ENCODE results near the gene LENG1. TPM values are rescaled to one million over a fixed set of nuclear protein-coding genes. Genes with fewer than 3 reads are reported as not detected.

LENG1 gene
- total RNA-seq, 1 experiment from 2014 or later: 10.8 TPM

DNA sequence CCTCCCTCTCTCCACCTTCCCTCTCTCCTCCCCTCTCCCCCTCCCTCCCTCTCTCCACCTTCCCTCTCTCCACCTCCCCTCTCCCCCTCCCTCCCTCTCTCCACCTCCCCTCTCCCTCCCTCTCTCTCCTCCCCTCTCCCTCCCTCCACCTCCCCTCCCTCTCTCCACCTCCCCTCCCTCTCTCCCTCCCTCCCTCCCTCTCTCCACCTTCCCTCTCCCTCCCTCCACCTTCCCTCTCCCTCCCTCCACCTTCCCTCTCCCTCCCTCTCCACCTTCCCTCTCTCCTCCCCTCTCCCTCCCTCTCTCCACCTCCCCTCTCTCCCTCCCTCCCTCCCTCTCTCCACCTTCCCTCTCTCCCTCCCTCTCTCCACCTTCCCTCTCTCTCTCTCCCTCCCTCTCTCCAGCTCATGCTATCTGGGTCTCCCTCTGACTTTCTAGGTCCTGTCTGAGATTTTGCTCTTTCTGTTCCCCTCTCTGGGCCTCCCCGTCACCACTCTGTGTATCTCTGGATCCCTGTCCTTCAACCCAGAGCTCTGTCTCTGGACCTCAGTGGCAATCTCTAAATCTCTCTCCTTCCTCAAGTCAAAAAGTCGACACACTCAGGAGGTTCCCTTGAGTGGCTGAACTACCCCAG, 25.4 kb downstream of the LENG1 start:
- in situ Hi-C loops (cut with HindIII; ENCODE audit: low pct_unique_long_range_greater_than_20kb, low sequenced_read_pairs): no loop called here

GRCh38 chr19:54133312-54133956, 26.1 kb downstream of the LENG1 start:
- in situ Hi-C loops (cut with HindIII; ENCODE audit: low pct_unique_long_range_greater_than_20kb, low sequenced_read_pairs): no loop called here

More for the DNA sequence above, 25.4 kb downstream of the LENG1 start:
- DNase-seq (ENCODE audit: low read depth, low spot score): no peak

GRCh38 chr19:54129617-54129996, 29.9 kb downstream of the LENG1 start:
- in situ Hi-C loops (cut with HindIII; ENCODE audit: low pct_unique_long_range_greater_than_20kb, low sequenced_read_pairs): no loop called here
- no peak for DNase-seq (ENCODE audit: low read depth, low spot score)

More at GRCh38 chr19:54133312-54133956, 26.1 kb downstream of the LENG1 start:
- peak; percentile 23 for DNase-seq (ENCODE audit: low read depth, low spot score)

GRCh38 chr19:54128796-54129616, 30.5 kb downstream of the LENG1 start:
- DNase-seq (ENCODE audit: low read depth, low spot score): no peak
- in situ Hi-C loops (cut with HindIII; ENCODE audit: low pct_unique_long_range_greater_than_20kb, low sequenced_read_pairs): no loop called here

DNA sequence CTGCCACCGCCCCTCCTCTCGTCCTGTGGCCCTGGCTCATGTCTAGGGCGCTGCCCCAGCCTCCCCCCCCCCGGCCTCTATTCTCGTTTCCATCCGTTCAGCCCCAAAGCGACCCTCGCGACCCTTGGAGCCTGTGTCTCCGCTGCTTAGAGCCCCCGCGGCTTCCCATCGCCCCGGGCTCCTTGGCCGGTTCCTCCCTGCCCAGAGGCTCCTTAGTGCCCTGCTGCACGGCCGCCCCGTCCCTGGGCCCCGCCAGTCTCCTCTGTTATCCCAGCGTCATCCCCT, 31.1 kb downstream of the LENG1 start:
- DNase-seq (ENCODE audit: low read depth, low spot score): no peak
- in situ Hi-C loops (cut with HindIII; ENCODE audit: low pct_unique_long_range_greater_than_20kb, low sequenced_read_pairs): no loop called here

- no peak for DNase-seq (ENCODE audit: low read depth, low spot score)
- in situ Hi-C loops (cut with HindIII; ENCODE audit: low pct_unique_long_range_greater_than_20kb, low sequenced_read_pairs): no loop called here
Observed at GRCh38 chr19:54127688-54128440, 31.7 kb downstream of the LENG1 start.

GRCh38 chr19:54125713-54126112, 33.8 kb downstream of the LENG1 start:
- DNase-seq (ENCODE audit: low read depth, low spot score): no peak
- in situ Hi-C loops (cut with HindIII; ENCODE audit: low pct_unique_long_range_greater_than_20kb, low sequenced_read_pairs): no loop called here

DNA sequence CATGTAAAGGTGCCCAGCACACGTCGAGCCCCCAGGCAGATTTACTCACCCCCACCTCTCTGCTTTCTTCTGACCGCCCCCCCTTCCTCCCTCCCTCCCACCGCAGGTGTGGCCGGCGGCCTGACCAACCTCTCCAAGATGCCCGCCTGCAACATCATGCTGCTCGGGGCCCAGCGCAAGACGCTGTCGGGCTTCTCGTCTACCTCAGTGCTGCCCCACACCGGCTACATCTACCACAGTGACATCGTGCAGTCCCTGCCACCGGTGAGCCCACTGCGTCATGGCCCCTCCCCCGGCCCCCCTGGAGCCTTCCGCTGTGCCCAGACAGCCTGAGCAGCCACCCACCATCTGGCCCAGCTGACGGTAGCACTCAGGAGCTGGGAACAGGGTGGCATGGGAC, 35.1 kb downstream of the LENG1 start:
- in situ Hi-C loops (cut with HindIII; ENCODE audit: low pct_unique_long_range_greater_than_20kb, low sequenced_read_pairs): no loop called here
- no peak for DNase-seq (ENCODE audit: low read depth, low spot score)

DNA sequence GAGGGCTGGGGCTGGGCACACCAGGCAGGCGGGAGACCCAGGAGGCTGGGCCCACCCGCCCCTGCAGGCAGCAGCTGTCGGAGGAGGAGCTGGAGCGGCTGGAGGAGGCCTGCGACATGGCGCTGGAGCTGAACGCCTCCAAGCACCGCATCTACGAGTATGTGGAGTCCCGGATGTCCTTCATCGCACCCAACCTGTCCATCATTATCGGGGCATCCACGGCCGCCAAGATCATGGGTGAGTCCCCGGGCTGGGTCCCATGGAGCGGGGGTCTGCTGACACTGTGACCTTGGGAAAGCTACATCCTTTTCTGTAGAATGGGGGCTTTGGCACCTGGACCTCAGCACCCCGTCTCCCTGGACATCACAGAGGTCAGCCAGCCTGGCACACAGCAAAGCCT, 35.8 kb downstream of the LENG1 start:
- in situ Hi-C loops (cut with HindIII; ENCODE audit: low pct_unique_long_range_greater_than_20kb, low sequenced_read_pairs): no loop called here
- DNase-seq (ENCODE audit: low read depth, low spot score): no peak

- in situ Hi-C loops (cut with HindIII; ENCODE audit: low pct_unique_long_range_greater_than_20kb, low sequenced_read_pairs): no loop called here
- DNase-seq (ENCODE audit: low read depth, low spot score): no peak
Observed at GRCh38 chr19:54121259-54121658, 38.3 kb downstream of the LENG1 start.

DNA sequence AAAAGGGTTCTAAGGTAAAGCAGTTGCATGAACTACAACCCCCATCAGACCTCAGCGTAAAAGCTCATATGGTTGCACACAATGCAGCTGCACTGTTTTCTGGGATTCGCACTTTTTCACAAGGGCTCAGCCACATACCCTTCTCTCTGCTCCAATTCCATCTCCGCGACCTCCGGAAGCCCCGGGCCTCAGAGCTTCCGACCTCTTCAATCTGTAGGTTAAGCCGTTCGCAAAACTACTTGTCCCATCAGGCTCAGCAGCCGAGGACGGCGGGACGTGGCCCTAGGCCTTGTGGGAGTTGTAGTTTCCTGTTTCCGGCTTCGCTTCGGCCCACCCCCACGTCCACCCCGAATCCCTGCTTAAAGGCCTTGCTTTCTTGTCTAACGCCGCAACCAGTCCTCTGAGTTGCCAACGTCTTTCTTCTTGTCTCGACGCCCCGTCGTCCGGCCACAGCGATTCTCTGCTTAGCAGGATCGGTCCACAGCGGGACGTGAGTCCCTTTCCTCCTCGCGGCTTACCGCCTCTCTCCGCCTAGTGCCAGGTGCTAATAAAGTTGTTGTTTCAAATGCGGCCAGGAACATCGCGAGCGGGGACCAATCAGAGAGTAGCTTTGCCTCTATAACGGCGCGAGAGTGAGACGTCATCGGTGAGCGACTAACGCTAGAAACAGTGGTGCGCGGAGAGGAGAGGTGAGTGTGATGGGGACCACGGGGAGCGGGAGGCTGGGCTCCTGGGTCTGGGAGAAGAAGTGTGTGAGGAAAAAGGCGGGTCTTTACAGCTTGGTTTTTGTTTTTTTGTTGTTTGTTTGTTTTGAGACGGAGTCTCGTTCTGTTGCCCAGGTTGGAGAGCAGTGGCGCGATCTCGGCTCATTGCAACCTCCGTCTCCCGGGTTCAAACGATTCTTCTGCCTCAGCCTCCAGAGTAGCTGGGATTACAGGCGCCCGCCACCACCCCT, 44.1 kb downstream of the LENG1 start, which contains the start of the genes PRPF31 and TFPT:
TSS of gene PRPF31 (plus strand) at position 646 of the 955 bp plus-strand sequence. CDS start 2,525 bp downstream, outside the sequence.
TSS of gene TFPT (minus strand) at position 549 of the 955 bp plus-strand sequence. CDS start at position 161, 388 bp downstream.
- DNase-seq (ENCODE audit: low read depth, low spot score): peak; percentile 98
- in situ Hi-C loops (cut with HindIII; ENCODE audit: low pct_unique_long_range_greater_than_20kb, low sequenced_read_pairs): no loop called here

GRCh38 chr19:54114340-54115108, 45.0 kb downstream of the LENG1 start:
- in situ Hi-C loops (cut with HindIII; ENCODE audit: low pct_unique_long_range_greater_than_20kb, low sequenced_read_pairs): no loop called here
- peak; percentile 56 for DNase-seq (ENCODE audit: low read depth, low spot score)

- DNase-seq (ENCODE audit: low read depth, low spot score): no peak
- in situ Hi-C loops (cut with HindIII; ENCODE audit: low pct_unique_long_range_greater_than_20kb, low sequenced_read_pairs): no loop called here
Observed at GRCh38 chr19:54109651-54110050, 49.9 kb downstream of the LENG1 start.

- DNase-seq (ENCODE audit: low read depth, low spot score): no peak
- in situ Hi-C loops (cut with HindIII; ENCODE audit: low pct_unique_long_range_greater_than_20kb, low sequenced_read_pairs): no loop called here
Observed at GRCh38 chr19:54108496-54108895, 51.0 kb downstream of the LENG1 start.

- in situ Hi-C loops (cut with HindIII; ENCODE audit: low pct_unique_long_range_greater_than_20kb, low sequenced_read_pairs): no loop called here
- no peak for DNase-seq (ENCODE audit: low read depth, low spot score)
Observed at GRCh38 chr19:54107876-54108490, 51.5 kb downstream of the LENG1 start.

- DNase-seq (ENCODE audit: low read depth, low spot score): no peak
- in situ Hi-C loops (cut with HindIII; ENCODE audit: low pct_unique_long_range_greater_than_20kb, low sequenced_read_pairs): no loop called here
Observed at GRCh38 chr19:54106716-54107115, 52.8 kb downstream of the LENG1 start.
